ENCODE results near the gene ERGIC1. TPM values are rescaled to one million over a fixed set of nuclear protein-coding genes. Genes with fewer than 3 reads are reported as not detected.

Gene ERGIC1
- total and polyA plus RNA-seq, 2 of the 8 experiments (the other 6 are each of a cell fraction or from before 2014, with no cell fraction given), result 95.3 to 106 TPM

DNA sequence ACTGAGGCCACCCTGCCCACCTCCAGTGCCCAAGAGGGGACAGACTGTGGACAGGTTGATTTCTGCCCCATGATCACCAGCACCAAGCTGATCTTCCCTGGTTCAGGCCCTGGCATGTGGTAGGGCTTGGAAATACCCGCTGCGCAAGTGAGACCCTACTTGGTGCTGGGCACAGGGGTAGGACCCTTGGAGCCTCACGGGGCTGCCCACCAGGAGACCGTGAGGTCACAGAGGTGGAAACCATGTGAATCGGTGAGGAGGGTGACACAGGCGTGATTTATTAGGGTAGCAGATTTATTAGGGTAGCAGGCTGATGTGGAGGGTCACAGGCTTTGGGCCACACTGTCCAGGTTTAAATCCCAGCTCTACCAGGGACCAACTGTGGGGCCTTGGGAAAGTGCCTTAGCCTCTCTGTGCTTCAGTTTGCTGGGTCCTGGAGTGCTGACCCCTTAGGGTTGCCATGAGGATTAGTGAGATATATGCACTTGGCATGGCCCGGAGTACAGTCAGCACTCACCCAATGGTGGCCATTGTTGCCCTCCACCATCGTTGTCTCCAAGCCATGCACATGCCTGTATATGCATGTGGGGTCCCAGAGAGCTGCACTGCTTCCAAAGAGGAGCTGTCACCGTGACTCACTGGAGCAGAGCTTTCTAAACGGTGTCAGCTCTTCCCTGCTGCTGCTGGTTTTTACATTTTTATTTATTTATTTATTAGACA lies 42.2 kb upstream of the ERGIC1 start:
- Histone ChIP-seq H2BK120ac (replicated peaks; ENCODE audit: low read depth, low read length) (no peak overlapping the region), H3K79me2 (ENCODE audit: control insufficient read depth in 1 of 2, insufficient read depth in 2 of 2, low read length in 2 of 2) (no peaks in the 10 kb centered on the region), H3K14ac (ENCODE audit: insufficient read length) (no peak overlapping the region), H2AK5ac (ENCODE audit: low read depth, low read length) (no peak overlapping the region), H3K4me1 (replicated peaks in 1 of 4; ENCODE audit: control insufficient read depth in 3 of 4, insufficient read depth in 4 of 4, low read length in 3 of 4) (peaks cover 0 to 3% (median 0%) of the 10 kb centered on the region in 4 experiments; a peak in 4 of 7 replicates), H3K79me1 (ENCODE audit: low read depth, low read length) (no peaks in the 10 kb centered on the region), H3K56ac (replicated peaks; ENCODE audit: insufficient read length, low read depth, low read length) (no peak overlapping the region), H4K20me1 (replicated peaks in 1 of 2; ENCODE audit: control insufficient read depth in 1 of 2, insufficient read depth in 2 of 2, low read length in 2 of 2) (no peaks in the 10 kb centered on the region), H3K23me2 (ENCODE audit: low read depth, low read length) (no peaks in the 10 kb centered on the region), H3K4me3 (ENCODE audit: extremely low read depth in 1 of 4, insufficient read depth in 2 of 4, low read depth in 3 of 4, low read length in 4 of 4) (no peak overlapping the region), H3K9ac (replicated peaks in 1 of 4; ENCODE audit: extremely low read depth in 1 of 4, low read depth in 3 of 4, low read length in 3 of 4) (no peak overlapping the region), H3K4ac (replicated peaks; ENCODE audit: insufficient read length, low read depth, low read length) (no peak overlapping the region), H2BK12ac (ENCODE audit: low read depth, low read length) (no peak overlapping the region), H4K5ac (ENCODE audit: insufficient read length, low read depth, low read length) (no peak overlapping the region), H3K27ac (ENCODE audit: low read depth, low read length) (no peak overlapping the region), H3K18ac (ENCODE audit: extremely low read depth, low read length) (no peak overlapping the region), H2BK15ac (ENCODE audit: low read length) (no peak overlapping the region), H3K9me3 (ENCODE audit: insufficient read depth in 2 of 2, low read depth in 1 of 2, low read length in 1 of 2) (no peaks in the 10 kb centered on the region), H4K8ac (ENCODE audit: extremely low read depth, insufficient read depth, low read length) (no peak overlapping the region; the same call in 1 of the 2 replicates), H2AFZ (ENCODE audit: low read length) (no peak overlapping the region), H3K27me3 (replicated peaks in 1 of 4; ENCODE audit: control insufficient read depth in 3 of 4, extremely low read depth in 1 of 4, insufficient read depth in 3 of 4, low read length in 3 of 4) (peaks cover 0 to 2% (median 0%) of the 10 kb centered on the region in 4 experiments; a peak in 1 of 7 replicates), H3K4me2 (ENCODE audit: insufficient read depth in 1 of 2, low read depth in 2 of 2, low read length in 2 of 2) (no peak overlapping the region), H2BK20ac (ENCODE audit: low read length) (no peak overlapping the region), H3K23ac (ENCODE audit: insufficient read length) (no peak overlapping the region), H4K91ac (replicated peaks; ENCODE audit: insufficient read length, low read length) (no peak overlapping the region), H3K36me3 (ENCODE audit: control insufficient read depth in 2 of 4, insufficient read depth in 4 of 4, low read length in 3 of 4) (no peaks in the 10 kb centered on the region), H2BK5ac (ENCODE audit: low read depth, low read length) (no peak overlapping the region)
- no peak for DNase-seq (ENCODE audit: low read depth in 1 of 2, low spot score in 2 of 2)
- POLR2A ChIA-PET (ENCODE audit: partially characterized antibody), result interaction anchor here (5.3 kb wide), 1 partner anchor 21 kb away, joined by 36 read pairs; the partner anchor contains the start of gene DUSP1
- 86% methylated on average over 10 of the region's 10 CpGs; no CpG with 5 or more reads in 1 of the 2 experiments for WGBS, 2 experiments (ENCODE audit: extremely low coverage in 1 of 2, insufficient coverage in 1 of 2, insufficient read length in 1 of 2, insufficient replicate concordance in 2 of 2, low coverage in 1 of 2, low lambda C conversion rate in 2 of 2, missing lambda C conversion rate in 1 of 2)
- no peak for FAIRE-seq
- CTCF ChIA-PET (ENCODE audit: partially characterized antibody), result interaction anchor here (0.6 to 1.2 kb wide), 6 partner anchors 10 to 203 kb away, joined by 3 to 4 read pairs (median 3); no protein-coding TSS in a partner anchor
- TF ChIP-seq KDM1A (IDR thresholded peaks at IDR 0.05; ENCODE audit: borderline replicate concordance, low read length), result no peak
- TF ChIP-seq EZH2 (IDR thresholded peaks at IDR 0.05; ENCODE audit: low read depth, low read length, severe bottlenecking), result no peak
- no peak for TF ChIP-seq SIRT6 (IDR thresholded peaks at IDR 0.05; ENCODE audit: low read length)
- TF ChIP-seq JUN (IDR thresholded peaks at IDR 0.05; ENCODE audit: low read depth, low read length), result no peak
- TF ChIP-seq POU5F1 (IDR thresholded peaks at IDR 0.05; ENCODE audit: low read depth, low read length), result no peak
- TF ChIP-seq EGR1 (IDR thresholded peaks at IDR 0.05; ENCODE audit: borderline replicate concordance, low read depth, low read length), result no peak
- no peak for TF ChIP-seq HDAC2 (IDR thresholded peaks at IDR 0.05; ENCODE audit: borderline replicate concordance in 1 of 2, low read depth in 2 of 2, low read length in 2 of 2)
- TF ChIP-seq EP300 (IDR thresholded peaks at IDR 0.05; ENCODE audit: borderline replicate concordance in 1 of 2, low read depth in 2 of 2, low read length in 2 of 2), result no peak
- no peak for TF ChIP-seq RNF2 (IDR thresholded peaks at IDR 0.05; ENCODE audit: borderline replicate concordance, low read depth, low read length, missing control alignments, poor library complexity, severe bottlenecking)
- TF ChIP-seq SIX5 (IDR thresholded peaks at IDR 0.05; ENCODE audit: low read depth, low read length), result no peak
- no peak for TF ChIP-seq HDAC6 (IDR thresholded peaks at IDR 0.05; ENCODE audit: low read depth, low read length)
